SK-N-SH treated with all-trans-retinoic acid at 6 μM for 48 hours (cell line): Measurements from ENCODE around the gene GDF9.

ENCODE experiments used
- ARNTL ChIP-seq: fragments of 450-650 bp; formaldehyde crosslinking; IDR thresholded peaks from 2 replicates; pipeline ENCODE4 v1.5.0; 2020; ENCODE audit warnings: low read depth, mild to moderate bottlenecking, moderate library complexity, borderline replicate concordance
- CSRNP3 ChIP-seq: fragments of 250-450 bp; sonication (Bioruptor Pico); IDR thresholded peaks from 2 replicates; pipeline ENCODE4 v1.5.1; 2021; ENCODE audit warnings: mild to moderate bottlenecking, moderate library complexity
- GLIS3 ChIP-seq: fragments of 250-450 bp; sonication (Bioruptor Pico); IDR thresholded peaks from 2 replicates; pipeline ENCODE4 v1.5.0; 2020; ENCODE audit warnings: mild to moderate bottlenecking, moderate library complexity
- ISL1 ChIP-seq: fragments of 250-450 bp; sonication (Bioruptor Pico); IDR thresholded peaks from 2 replicates; pipeline ENCODE4 v2.1.2; 2022; ENCODE audit warnings: mild to moderate bottlenecking, moderate library complexity
- PATZ1 ChIP-seq: fragments of 250-450 bp; sonication (Bioruptor Pico); IDR thresholded peaks from 2 replicates; pipeline ENCODE4 v1.8.0; 2020; ENCODE audit warnings: mild to moderate bottlenecking, moderate library complexity, borderline replicate concordance
- TSHZ2 ChIP-seq: fragments of 250-450 bp; sonication (Bioruptor Pico); IDR thresholded peaks from 2 replicates; pipeline ENCODE4 v1.5.0; 2020; ENCODE audit warnings: mild to moderate bottlenecking, moderate library complexity
- ZFP3 ChIP-seq: fragments of 250-450 bp; sonication (Bioruptor Pico); IDR thresholded peaks from 2 replicates; pipeline ENCODE4 v1.5.0; 2020; ENCODE audit warnings: mild to moderate bottlenecking, moderate library complexity
- ZFP30 ChIP-seq: fragments of 450-650 bp; formaldehyde crosslinking; IDR thresholded peaks from 2 replicates; pipeline ENCODE4 v1.5.0; 2022; ENCODE audit warnings: mild to moderate bottlenecking, moderate library complexity
- ZNF565 ChIP-seq: fragments of 450-650 bp; formaldehyde crosslinking; conservative IDR thresholded peaks from 2 replicates; pipeline ENCODE4 v1.5.0; 2020; ENCODE audit warnings: low read depth, mild to moderate bottlenecking, moderate library complexity
- ZNF8 ChIP-seq: fragments of 450-650 bp; formaldehyde crosslinking; IDR thresholded peaks from 2 replicates; pipeline ENCODE4 v1.5.0; 2020; ENCODE audit warnings: mild to moderate bottlenecking, moderate library complexity

- TF ChIP-seq TSHZ2 (CRISPR knock-in tag) (no peak), PATZ1 (no peak), ISL1 (CRISPR knock-in tag) (no peak), GLIS3 (no peak), ARNTL (CRISPR knock-in tag) (no peak), ZNF8 (CRISPR knock-in tag) (no peak), CSRNP3 (CRISPR knock-in tag) (no peak), ZNF565 (CRISPR knock-in tag) (no peak), ZFP30 (CRISPR knock-in tag) (no peak), ZFP3 (no peak)
These were observed 42.7 kb downstream of the GDF9 start for GRCh38 chr5:132823481-132824050.
